Activated T-cell treated with anti-CD3 and anti-CD28 coated beads for 4 hours (primary cell): ENCODE measurements around the gene DMWD.
"Not testable (repeated sequence)": the region's sequence is repeated elsewhere in the genome, so short reads cannot be mapped to it uniquely, and the experiment has no call there.

Experiments
- DNase-seq: peaks from one replicate; pipeline ENCODE4 v3.0.0-alpha.2; 2020

DMWD gene

DNA sequence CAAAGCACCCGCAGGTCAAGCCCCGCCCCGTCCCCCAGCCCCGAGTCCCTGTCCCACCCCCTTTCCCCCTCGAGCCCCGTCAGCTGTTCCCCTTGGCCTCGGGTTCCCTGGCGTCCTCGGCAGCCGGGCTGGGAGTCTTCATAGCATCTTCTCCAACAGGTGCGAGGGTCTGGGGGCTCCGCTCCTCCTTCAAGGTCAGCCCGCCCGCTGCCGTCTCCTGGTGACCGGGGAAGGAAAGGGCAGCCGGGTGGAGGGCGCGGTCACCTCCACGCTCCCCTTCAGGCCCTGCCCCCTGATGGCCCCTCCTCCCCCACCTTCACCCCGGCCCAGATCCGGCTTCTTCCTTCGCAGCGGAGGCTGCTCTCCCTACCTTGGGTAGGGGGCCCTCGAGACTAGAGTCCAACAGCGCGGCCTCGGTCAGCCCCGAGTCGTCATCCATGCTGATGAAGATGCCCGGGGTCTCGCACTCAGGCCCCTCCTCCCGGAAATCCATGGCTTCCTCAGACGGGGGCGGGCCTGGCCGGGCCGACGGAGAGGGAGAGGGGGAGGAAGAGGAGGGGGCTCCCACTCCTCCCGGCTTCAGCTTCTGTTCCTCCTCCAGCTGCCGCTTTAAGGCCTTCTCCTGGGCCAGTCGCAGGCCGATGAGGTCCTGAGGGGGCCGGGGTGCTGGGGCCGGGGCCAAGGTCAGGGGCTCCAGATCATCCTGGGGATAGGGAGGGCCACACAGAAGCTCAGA, 23.0 kb upstream of the DMWD start:
- no peak for DNase-seq

DNA sequence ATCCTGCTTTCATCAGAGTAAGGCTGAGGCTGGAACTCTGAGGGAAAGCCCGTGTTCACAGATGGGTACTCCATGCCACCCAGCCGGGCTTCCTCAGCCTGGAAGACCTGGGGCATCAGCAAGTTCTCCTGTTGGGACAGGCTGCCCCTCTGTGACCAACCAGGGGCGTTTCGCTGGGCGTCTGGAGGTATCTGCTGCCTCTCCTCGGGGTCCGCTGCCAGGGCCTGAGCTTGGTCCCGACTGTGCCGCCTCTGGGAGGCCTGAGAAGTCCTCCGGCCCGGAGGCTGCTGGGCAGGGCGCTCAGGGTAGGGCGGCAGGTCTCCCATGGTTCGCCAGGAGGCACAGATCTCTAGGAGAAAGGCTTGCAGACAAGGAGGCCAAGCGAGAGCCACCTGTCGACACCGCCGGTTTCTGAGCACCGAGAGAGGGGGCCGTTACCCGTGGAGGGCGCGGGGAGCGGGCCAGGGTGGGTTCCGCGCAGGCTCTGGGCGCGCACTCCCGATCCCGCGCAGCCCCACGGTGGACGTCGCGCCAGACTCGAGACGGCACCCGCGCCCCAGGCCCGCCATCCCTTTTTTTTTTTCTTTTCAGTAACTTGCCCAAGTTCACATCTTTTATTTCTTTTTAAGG, 22.3 kb upstream of the DMWD start, which contains the start of gene RSPH6A:
Gene RSPH6A, minus strand, starts transcription at position 458 of the 630 bp plus-strand sequence. Its CDS starts 132 bp downstream, at position 326.
- no peak for DNase-seq

DNA sequence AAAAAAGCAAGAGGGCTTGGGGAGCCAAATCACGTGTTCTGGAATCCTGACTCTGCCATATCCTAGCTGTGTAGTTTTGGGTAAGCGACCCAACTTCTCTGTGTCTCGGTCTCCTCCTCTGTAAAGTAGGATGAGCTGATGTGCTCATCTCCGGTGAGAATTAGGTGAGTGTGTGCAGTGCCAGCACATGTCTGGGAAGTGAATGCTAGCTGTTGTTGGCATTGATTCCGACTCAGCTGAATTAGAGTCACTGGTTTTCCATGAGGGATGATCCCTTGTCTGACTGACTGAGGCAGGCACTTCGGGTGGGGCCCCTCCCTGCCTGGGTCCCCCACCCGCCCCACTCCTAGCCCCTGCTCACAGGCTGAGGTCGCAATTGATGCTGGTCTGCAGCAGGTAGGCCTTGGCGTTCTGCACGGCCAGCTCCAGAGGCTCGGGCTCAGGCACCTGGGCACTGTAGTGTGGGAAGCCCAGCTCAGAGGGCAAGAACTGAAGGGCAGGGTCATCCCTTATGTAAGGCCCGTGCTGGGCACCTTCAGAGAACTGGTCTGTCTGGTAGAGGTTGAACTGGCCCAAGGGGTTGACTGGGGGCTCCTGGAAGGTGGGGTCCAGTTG, 21.6 kb upstream of the DMWD start:
- no peak for DNase-seq

DNA sequence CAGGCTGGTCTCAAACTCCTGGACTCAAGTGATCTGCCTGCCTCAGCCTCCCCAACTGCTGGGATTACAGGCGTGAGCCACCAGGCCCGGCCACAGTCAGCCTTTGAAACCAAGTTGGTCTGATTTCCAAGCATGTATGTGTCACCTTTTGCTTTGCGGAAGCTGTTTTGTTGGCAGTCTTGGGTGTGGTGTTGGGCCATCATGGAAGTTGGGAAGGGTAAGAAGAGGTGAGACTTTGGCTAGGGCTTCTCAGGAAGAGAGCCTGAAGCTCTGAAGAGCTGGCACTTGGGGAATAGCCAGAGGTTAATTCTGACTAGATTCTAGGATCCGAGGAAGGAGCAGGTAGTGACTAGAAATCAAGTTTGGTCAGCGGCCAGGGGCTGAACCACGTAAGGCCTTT, 19.7 kb upstream of the DMWD start:
- no peak for DNase-seq

DNA sequence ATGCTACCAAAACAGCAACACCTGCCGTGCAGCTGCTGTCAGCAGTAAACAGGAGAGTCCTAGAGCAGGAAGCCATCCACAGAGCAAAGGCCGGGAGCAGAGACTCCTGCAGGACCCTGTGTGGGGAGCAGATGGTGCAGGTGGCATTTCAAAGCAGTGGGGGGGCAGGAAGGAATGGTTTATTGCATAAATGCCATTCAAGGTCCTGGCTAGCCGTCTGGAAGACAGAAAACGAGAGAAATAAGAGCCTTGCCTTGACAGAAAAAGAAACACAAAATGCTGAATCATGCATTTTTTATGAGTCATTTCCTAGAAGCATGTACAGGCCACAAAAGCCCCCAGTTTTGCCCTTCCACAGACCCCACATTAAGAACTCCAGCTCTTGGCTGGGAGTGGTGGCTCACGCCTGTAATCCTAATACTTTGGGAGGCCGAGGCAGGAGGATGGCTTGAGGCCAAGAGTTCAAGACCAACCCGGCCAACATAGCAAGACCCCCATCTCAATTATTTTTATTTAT, 17.1 kb upstream of the DMWD start:
- DNase-seq: no peak

DNA sequence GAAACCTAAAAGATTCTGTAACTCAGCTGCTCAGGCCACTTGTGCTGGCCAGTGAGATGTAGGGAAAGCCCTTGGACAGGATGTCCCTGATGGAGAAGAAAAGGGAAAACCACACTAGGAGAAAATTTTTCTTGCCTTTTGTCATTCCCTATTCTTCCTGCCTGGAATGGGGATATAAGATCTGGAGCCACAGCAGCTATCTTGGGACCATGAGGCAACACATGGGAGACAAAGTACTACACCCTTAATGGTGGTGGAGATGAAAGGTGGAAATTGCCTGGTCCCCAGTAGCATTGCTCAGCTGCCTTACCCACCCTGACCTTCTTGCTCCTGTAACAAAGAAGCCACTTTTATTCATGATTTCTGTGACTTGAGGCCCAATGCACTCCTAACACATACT, 13.1 kb upstream of the DMWD start:
- DNase-seq: no peak

DNA sequence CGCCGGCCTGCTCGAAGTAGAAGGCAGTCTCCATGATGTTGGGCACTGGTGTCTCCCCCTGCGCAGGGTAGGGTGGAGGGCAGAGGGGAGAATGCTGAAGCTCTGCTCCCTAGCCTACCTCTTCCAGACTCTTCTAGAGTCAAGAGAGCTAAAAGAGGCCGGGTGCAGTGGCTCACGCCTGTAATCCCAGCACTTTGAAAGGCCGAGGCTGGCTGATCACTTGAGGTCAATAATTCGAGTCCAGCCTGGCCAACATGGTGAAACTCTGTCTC, 12.2 kb upstream of the DMWD start:
- no peak for DNase-seq

DNA sequence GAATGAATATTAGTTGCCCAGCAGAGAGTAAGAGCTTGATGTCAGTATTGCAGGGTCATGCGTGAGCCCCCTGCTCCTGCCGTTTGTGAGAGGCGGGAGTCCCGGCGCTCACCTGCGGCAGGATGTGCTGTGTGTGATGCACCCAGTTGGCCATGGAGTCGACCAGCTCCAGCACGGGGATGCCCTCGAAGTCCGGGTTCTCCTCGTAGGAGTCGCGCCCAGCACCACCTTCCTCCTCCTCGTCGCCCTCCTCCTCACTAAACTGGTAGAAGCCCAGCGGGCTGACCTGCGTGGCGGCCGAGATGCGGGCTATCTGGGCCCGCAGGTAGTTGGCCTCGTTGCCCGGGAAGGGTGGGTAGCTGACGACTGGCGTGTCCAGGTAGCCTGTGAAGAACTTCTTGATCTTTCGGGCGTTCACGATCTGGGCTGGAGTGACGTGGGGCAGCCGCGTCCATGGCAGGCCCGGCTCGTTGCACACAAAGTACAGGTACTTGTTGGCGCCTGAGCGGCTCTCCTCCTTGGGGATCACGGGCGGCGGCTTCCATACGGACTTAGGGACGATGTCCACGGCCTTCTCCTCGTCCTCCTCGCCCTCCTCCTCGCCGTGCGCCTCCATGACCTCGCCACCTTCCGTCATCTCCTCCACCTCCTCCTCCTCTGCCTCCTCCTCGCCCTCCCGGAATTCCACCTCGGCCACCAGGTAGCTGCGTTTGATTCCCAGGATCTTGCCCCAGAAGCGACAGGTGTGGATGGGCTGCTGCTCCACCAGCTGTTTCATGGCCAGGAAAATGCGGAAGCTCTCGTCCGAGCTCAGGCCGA, 11.7 kb upstream of the DMWD start:
- no peak for DNase-seq

DNA sequence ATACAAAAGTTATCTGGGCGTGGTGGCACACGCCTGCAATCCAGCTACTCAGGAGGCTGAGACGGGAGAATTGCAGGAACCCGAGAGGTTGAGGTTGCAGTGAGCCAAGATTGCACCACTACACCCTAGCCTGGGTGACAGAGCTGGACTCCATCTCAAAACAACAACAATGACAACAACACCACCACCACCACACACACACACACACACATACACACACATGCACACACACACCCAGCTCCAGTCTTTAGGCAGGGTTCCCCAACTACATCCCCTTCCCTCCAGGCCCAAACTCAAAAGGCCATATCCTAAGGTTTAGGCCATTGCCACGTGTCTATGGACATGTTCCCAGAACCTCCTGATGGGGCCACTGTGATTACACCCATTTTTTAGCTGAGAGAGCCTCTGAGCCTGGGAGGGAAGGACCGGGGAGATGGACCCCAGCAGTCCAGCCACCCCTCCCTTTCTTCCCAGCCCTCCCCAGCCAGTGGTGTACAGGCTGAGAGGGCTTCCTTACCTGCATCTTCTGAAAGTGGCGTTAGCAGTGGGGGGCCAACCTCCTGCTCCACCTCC, 9.0 kb upstream of the DMWD start:
- no peak for DNase-seq

DNA sequence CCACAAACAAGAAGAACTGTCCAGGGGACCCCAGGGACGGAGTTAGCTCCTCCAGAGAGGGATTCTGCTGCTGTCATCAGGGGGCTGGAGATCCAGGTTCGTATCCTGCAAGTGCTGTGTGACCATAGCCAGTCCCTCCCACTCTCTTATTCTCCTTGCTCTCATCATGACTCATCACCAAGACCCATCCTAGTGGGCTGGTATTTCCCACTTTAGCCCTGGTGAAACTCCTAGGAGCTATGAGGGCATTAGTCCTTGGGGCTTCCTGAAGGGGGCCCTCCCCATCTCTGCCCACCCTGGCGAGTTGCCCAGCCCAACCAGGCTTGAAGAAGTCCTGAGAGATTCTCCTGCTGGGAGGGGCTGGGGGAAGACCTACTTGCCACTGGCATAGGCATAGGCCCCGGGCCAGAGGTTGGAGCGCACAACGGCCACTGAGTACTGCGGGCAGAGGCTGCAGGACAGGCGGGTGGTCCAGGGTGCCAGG, 7.5 kb upstream of the DMWD start:
- DNase-seq: no peak

DNA sequence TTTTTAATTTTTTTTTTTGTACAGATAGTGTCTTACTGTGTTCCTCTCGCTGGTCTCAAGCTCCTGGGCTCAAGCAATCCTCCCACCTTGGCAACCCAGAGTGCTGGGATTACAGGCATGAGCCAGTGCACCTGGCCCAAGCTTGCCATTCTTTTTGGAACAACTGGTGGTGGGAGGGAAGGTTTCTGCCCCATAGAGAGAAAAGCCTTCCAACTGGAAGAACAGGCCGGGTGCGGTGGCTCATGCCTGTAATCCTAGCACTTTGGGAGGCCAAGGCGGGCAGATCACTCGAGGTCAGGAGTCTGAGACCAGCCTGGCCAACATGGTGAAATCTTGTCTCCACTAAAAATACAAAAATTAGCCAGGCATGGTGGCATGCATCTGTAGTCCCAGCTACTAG, 6.9 kb upstream of the DMWD start:
- DNase-seq: not testable (repeated sequence)

DNA sequence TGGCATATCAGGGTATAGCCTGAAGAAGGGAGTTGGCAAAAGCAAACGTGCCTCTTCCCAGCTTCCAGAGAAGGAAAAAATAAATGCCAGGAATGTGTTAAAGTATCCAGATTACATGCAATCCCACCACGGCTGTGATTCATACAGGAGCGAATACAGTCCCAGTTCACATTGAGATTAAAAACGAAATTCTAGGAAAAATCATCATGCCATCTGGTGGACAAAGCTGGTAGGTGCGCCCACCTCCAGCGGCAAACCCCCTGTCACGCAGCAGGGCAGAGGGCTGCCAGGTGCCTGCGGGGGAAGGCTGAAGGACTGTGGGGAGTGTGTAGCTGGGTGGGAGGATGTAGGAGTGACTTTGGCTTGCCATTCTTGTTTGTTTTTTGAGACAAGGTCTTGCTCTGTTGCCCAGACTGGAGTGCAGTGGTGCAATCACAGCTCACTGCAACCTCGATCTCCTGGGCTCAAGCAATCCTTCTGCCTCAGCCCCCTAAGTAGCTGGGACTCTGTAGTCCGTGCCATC, 6.4 kb upstream of the DMWD start:
- DNase-seq: peak; percentile 56

DNA sequence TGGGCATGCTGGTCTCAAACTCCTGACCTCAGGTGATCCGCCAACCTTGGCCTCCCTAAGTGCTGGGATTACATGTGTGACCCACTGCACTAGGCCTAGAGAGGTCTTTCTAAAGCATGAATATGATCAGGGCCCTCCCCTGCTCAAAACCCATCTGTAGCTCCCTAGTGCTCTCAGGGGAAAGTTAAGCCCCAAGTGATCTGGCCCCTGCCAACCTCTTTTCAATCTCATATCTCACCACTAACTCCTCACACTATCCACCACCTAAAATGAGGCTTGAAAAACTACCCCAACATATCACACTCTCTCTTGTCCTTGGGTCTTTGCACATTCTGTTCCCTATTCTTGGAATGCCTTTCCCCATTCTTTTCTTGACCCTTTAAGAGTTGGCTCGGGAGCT, 2.0 kb upstream of the DMWD start:
- DNase-seq: no peak

DNA sequence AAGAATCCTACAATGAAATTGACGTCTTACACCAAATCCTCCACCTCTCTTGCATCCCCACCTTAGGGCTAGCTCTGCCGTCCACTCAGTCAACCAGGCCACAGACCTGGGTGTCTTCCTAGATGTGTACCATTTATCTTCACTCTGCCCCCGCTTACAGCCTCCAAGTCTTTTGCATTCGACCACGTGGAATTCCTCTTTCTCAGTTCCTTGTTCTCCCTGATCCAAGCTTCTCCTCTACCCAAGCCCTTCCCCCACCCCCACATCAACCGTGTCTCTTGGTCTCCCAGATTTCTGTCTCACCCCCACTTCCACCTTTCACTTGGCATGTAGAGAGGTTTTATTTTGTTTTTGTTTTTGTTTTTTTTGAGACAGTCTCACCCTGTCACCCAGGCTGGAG, 1.2 kb upstream of the DMWD start:
- DNase-seq: no peak

DNA sequence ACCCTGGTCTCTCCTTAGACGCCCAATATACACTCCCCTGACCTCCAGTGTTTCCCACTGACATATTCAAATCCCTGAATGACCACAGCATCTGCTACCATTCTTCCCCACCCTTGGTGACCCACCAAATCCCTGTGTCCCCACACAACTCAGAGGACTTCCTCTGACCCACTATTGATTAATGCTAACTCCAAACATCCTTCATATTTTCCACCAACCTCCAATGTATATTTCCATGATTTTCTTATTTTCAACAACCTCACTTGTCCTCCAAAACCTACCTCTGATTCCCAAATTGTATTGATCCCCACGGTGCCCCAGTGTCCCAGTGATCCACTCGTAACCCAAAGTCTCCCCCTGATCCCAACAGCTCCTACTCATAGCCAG, 526 bp upstream of the DMWD start:
- no peak for DNase-seq

DNA sequence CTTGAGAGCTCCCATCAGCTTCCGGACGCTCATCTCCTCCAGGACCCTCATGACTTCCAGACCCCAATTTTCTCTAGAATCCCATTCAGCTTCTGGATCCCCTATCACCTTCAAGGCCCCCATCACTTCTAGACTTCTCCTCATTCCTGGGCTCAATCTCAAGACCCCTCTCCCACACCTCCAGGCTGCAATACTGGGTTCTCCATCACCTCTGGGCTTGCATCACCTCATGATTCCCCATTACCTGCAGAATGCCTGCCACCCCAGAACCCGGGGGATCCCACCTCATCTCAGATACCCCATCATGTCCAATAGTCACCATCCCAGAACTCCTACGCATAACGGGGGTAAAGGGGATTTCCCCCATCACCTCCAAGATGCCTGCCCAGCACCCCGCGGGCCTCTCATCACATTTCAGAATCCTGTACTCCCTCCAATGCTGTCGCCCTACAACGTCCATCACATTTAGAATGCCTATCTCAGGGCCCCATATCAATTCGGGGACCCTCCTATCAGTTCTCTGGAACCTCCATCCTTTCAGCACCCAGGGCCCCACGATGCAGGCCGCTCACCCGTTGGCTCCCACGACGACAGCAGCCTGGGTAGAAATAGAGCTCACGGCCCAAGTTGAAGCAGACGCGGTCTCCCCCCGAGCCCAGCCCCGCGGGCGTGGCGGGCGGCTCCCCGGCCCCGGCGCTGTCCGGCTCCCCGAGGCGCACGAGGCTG, 738 bp downstream of the DMWD start:
- DNase-seq: no peak

DNA sequence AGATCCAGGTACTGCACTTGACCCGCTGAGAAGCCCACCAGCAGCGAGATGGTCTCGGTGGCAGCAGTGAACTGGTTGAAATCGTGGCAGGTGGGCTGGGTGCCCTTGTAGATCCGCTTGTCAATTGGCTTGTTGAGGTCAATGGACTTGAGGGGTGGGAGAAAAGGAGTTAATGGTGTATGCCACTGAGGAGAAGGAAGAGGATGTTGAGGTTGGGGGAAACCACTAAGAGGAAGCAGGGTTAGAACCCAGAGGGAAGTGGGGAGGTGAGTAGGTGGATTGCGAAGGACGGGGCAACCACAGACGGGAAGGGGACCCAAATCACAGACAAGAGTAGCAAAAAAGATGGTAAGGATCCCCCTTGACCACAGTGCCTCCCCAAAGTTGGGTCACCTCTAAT, 1.7 kb downstream of the DMWD start:
- DNase-seq: no peak

DNA sequence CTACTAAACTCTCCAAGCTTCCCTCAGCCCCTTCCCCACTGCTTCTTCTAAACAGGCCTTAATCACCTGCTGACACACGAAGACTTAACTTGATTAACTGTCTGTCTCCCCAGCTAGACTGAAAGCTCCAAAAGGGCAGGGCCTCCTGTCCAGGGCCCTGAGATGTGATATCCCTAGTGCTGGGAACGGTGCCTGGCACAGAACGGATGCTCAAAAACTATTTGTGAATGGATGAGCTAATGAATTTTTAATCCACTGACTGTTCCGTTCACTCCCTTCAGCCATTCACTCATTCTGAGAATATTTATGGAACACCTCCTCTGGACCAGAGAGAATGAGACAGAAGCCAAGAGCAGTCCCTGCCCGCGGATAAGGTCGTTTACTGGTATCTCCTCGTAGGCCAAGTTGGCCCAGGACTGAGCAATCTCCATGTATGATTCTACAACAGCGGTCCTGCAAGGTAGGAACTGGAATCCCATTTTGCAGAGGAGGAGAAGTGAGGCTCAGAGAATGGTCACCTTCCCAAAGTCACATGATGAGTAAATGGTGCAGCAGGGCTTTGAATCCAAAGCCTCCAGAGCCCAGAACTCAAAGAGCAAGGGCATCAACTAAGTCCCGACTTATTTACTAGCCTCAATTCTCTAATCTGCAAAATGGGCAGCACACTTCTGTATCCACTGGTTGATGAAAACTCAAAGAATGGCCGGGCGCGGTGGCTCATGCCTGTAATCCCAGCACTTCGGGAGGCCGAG, 3.4 kb downstream of the DMWD start:
- DNase-seq: no peak

DNA sequence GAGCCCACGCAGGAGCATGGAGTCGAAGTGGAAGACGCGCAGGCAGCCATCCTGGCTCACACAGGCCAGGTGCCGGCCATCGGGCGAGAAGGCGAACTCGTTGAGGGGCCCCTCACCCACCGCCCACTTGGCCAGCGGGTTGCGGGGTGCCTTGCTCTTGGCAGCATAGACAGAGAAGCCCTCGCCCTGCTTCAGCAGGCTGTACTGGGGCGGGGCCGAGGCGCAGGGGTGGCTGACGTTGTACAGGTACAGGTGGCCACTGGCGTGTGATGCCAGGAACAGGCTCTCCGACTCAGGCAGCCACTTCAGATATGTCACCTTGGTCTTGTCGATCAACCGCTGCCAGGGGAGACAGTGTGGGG, 6.1 kb downstream of the DMWD start:
- no peak for DNase-seq

DNA sequence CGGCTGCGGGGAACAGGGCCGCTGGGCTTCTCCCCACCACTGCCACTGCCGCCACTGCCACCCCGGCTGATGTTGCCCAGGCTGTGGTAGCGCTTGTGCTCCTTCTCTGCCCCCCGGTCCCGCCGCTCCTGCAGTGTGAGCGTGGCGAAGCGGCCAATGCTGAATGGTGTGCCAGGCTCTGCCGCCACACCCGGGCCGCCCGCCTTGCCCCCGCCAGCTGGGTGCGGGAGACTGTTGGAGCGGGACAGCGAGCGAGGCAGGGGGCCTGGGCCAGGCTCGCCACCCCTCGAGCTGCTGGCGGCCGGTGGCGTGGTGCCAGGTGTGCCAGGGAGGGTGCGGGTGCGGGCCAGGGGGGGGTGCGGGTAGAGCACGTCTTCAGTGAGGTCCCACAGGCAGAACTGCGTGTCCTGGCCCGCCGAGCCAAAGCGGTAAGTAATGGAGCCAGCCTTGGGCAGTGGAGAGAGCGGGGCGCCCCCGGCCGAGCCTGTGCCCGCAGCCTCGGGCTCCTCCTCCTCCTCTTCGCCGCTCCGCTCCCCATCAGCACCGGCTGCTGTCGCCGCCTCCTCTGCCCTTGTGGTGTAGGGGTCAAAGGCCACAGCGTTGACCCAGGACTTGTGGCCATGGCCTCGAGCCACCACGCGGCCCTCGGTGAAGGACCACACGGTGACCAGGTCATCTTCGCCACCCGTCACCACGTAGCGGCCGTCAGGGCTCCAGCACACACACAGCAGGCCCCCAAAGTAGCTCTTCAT, 6.7 kb downstream of the DMWD start:
- DNase-seq: no peak

DNA sequence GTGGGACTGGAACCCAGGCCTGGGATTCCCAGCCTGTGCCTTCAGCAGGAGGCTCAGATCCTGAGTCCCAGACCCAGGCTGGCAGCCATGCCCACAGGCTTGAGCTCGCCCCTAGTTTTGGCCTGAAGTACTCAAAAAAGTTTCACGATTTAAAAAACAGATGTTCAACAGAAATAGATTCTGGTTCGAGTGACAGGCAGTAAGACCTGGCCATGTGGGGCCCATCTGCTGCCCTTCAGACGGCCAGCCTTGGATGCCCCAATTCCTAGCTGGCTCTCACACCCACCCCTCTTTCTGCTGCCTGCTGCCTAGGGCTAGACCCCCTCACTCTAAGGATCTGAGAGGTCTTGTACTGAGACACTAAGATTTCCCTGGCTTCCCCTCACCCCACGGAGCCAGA, 7.5 kb downstream of the DMWD start:
- DNase-seq: no peak
